Effector memory CD8-positive, alpha-beta T cell (primary cell): Measurements from ENCODE around the gene PKD2L2.
"Not testable (repeated sequence)": the region's sequence is repeated elsewhere in the genome, so short reads cannot be mapped to it uniquely, and the experiment has no call there.

Source experiments
- ATAC-seq: fragments of 150-1000 bp; cut with Tn5 transposase; replicated peaks from 2 replicates; pipeline ENCODE4 v1.10.0; 2021; ENCODE audit warnings: mild to moderate bottlenecking, moderate library complexity
- DNase-seq, 3 experiments: peaks; one replicate each; pipeline ENCODE4 v3.0.0; 2021
- H3K27ac Mint-ChIP-seq, 2 donors: one replicate each; pipeline ENCODE4 v1.8.0; 2022; ENCODE audit warnings: mild to moderate bottlenecking in 2 of 2, mixed read lengths in 2 of 2, moderate library complexity in 2 of 2
- H3K27me3 Mint-ChIP-seq, 2 donors: one replicate each; pipeline ENCODE4 v1.8.0; 2022; ENCODE audit warnings: mixed read lengths in 2 of 2
- H3K36me3 Mint-ChIP-seq: one replicate; pipeline ENCODE4 v1.8.0; 2022; ENCODE audit warnings: mild to moderate bottlenecking, moderate library complexity, mixed read lengths; ENCODE audit not compliant: insufficient read depth
- H3K4me1 Mint-ChIP-seq, 2 donors: one replicate each; pipeline ENCODE4 v1.8.0; 2022; ENCODE audit warnings: low read depth in 2 of 2, mixed read lengths in 2 of 2
- H3K4me3 Mint-ChIP-seq, 2 donors: one replicate each; pipeline ENCODE4 v1.8.0; 2022; ENCODE audit warnings: mild to moderate bottlenecking in 2 of 2, mixed read lengths in 2 of 2, moderate library complexity in 2 of 2
- H3K9me3 Mint-ChIP-seq, 2 donors: one replicate each; pipeline ENCODE4 v1.8.0; 2022; ENCODE audit warnings: mixed read lengths in 2 of 2

Gene PKD2L2

GRCh38 chr5:137939331-137939730, 50.1 kb downstream of the PKD2L2 start:
- Mint-ChIP-seq H3K9me3 (no peaks in the 10 kb centered on the region), H3K4me3 (no peak overlapping the region), H3K36me3 (peaks cover 62% of the 10 kb centered on the region), H3K27ac (no peak overlapping the region), H3K4me1 (peaks cover 0 to 6% of the 10 kb centered on the region in 2 donors), H3K27me3 (no peaks in the 10 kb centered on the region)
- no peak for DNase-seq
- no peak for ATAC-seq

- not testable (repeated sequence) for H3K9me3 Mint-ChIP-seq, ATAC-seq, H3K4me3 Mint-ChIP-seq, DNase-seq, H3K27ac Mint-ChIP-seq, H3K4me1 Mint-ChIP-seq, H3K27me3 Mint-ChIP-seq
- H3K36me3 Mint-ChIP-seq: peaks cover 95% of the 10 kb centered on the region
Observed at GRCh38 chr5:137944280-137944679, 55.0 kb downstream of the PKD2L2 start.

DNA sequence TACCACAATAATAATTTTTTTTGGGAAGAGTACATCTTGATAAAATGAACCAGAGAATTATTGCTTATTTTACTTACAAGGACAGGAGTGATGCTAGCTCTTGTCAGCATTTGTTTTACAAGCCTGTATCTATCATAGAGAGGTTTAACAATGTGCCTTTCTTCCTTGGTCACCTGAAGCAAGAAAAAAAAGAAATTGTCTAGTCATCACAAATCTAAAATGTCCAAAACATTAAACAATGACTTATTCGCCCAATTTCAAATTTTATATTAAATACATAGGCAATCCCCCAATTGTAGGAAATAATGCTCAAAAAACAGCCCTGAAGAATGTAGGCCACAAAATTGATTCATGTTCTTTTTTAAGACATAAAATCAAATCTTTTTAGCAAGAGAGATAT, 56.6 kb downstream of the PKD2L2 start:
- Mint-ChIP-seq H3K9me3 (no peaks in the 10 kb centered on the region), H3K36me3 (peaks cover 93% of the 10 kb centered on the region), H3K4me3 (no peak overlapping the region), H3K27me3 (no peaks in the 10 kb centered on the region), H3K4me1 (peaks cover 0 to 3% of the 10 kb centered on the region in 2 donors), H3K27ac (no peak overlapping the region)
- no peak for ATAC-seq
- no peak for DNase-seq

GRCh38 chr5:137954131-137954879, 65.0 kb downstream of the PKD2L2 start:
- H3K9me3 Mint-ChIP-seq: no peaks in the 10 kb centered on the region
- H3K4me1 Mint-ChIP-seq: peaks cover 0 to 5% of the 10 kb centered on the region in 2 donors
- ATAC-seq: no peak
- H3K4me3 Mint-ChIP-seq: no peak overlapping the region
- peaks cover 61% of the 10 kb centered on the region for H3K36me3 Mint-ChIP-seq
- no peak overlapping the region for H3K27ac Mint-ChIP-seq
- DNase-seq: no peak
- H3K27me3 Mint-ChIP-seq: no peaks in the 10 kb centered on the region

DNA sequence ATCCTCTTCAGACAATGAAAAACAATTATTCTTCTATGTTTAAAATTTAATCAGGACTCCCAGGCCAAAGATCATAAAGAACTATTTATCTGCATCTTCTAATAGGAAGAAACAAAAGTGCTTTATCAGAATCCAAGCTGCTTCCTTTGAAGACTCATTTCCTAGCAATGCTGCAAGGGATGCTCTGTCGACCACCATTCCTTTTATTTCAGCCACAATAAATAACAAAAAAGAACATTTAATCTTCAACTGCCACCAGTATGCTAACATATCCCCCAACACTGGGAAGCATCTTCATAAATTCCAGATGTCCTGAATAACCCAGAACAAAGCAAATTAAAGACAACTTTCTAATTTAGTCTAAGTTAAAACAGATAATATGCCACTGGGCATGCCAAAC, 68.7 kb downstream of the PKD2L2 start:
- Mint-ChIP-seq H3K27ac (no peak overlapping the region), H3K9me3 (no peaks in the 10 kb centered on the region), H3K27me3 (no peaks in the 10 kb centered on the region)

DNA sequence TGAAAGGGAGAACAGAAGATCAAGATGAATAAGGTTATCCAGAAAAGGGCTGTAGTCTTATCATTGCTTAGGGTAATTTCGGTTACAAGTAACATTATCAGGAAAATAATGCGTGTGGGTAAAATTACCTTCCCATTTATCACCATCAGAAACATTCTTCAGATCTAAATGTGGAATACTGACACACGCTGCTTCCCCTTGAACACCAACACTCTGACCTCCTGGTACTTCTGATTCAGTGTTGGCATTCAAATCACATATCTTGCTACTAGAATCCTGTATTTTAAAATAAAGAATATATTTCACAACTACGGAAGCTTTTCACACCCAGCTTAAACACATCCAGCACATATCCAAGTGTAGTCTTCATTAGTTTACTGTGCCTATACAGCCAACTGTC, 70.2 kb downstream of the PKD2L2 start:
- ATAC-seq (no peak), DNase-seq (no peak)
- no peaks in the 10 kb centered on the region for H3K27me3 Mint-ChIP-seq
- no peaks in the 10 kb centered on the region for H3K9me3 Mint-ChIP-seq
- H3K36me3 Mint-ChIP-seq: peaks cover 34% of the 10 kb centered on the region
- H3K27ac Mint-ChIP-seq: peak overlapping the region in 1 of 2 donors; percentile 11
- no peak overlapping the region for H3K4me3 Mint-ChIP-seq
- peaks cover 3 to 21% of the 10 kb centered on the region in 2 donors for H3K4me1 Mint-ChIP-seq

More for the DNA sequence above, 68.7 kb downstream of the PKD2L2 start:
- ATAC-seq (no peak), DNase-seq (no peak)
- Mint-ChIP-seq H3K4me3 (no peak overlapping the region), H3K4me1 (peaks cover 3 to 20% of the 10 kb centered on the region in 2 donors), H3K36me3 (peaks cover 44% of the 10 kb centered on the region)

DNA sequence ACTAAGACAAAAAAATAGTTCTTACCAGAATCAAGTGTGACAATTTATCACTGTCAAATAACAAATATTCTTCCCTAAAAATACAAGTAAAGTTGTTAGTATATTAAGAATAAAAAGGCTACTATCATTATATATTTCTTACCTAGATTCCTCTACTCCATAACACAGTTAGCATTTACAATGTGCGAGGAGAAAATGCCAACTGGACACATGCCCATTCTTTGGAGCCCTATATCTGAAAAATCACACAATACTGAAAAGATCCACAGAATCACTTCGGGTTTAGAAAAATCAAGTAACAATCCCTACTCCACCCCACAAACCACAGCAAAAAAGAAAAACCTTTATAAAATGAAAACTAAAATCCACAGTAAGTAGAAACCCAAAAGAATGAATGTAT, 70.9 kb downstream of the PKD2L2 start:
- H3K9me3 Mint-ChIP-seq: no peaks in the 10 kb centered on the region
- ATAC-seq: no peak
- H3K36me3 Mint-ChIP-seq: peaks cover 34% of the 10 kb centered on the region
- DNase-seq: no peak
- H3K27ac Mint-ChIP-seq: peak overlapping the region; percentile 39 to 78
- H3K27me3 Mint-ChIP-seq: no peaks in the 10 kb centered on the region
- no peak overlapping the region for H3K4me3 Mint-ChIP-seq
- peaks cover 3 to 21% of the 10 kb centered on the region in 2 donors for H3K4me1 Mint-ChIP-seq

DNA sequence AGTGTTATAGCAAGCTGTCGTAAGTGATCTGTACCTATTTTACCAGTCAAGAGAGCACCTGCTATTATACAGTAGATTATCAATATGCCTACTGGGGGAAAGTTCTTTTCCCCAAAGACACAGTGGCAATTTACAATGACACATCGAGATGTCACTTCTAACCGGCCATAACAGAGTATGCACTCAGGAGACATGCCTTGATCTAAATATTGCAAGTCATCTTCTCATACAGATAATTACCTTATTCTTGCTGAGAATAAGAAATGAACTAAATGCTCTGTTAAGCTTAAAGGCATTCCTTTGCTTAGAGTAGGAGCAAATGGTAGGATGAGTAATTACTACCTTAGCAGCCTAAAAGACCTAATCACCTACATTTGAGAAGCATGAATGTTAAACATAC, 71.6 kb downstream of the PKD2L2 start:
- H3K9me3 Mint-ChIP-seq: no peaks in the 10 kb centered on the region
- DNase-seq (no peak), ATAC-seq (no peak)
- no peaks in the 10 kb centered on the region for H3K27me3 Mint-ChIP-seq
- H3K4me3 Mint-ChIP-seq: no peak overlapping the region
- peaks cover 3 to 26% of the 10 kb centered on the region in 2 donors for H3K4me1 Mint-ChIP-seq
- peaks cover 37% of the 10 kb centered on the region for H3K36me3 Mint-ChIP-seq
- H3K27ac Mint-ChIP-seq: peak overlapping the region; percentile 39 to 78

GRCh38 chr5:137970384-137970783, 81.1 kb downstream of the PKD2L2 start:
- not testable (repeated sequence) for ATAC-seq, DNase-seq, H3K4me3 Mint-ChIP-seq, H3K27me3 Mint-ChIP-seq, H3K9me3 Mint-ChIP-seq
- Mint-ChIP-seq H3K4me1 (peaks cover 0 to 15% of the 10 kb centered on the region in 2 donors), H3K27ac (peak overlapping the region in 1 of 2 donors; percentile 92), H3K36me3 (peaks cover 26% of the 10 kb centered on the region)

DNA sequence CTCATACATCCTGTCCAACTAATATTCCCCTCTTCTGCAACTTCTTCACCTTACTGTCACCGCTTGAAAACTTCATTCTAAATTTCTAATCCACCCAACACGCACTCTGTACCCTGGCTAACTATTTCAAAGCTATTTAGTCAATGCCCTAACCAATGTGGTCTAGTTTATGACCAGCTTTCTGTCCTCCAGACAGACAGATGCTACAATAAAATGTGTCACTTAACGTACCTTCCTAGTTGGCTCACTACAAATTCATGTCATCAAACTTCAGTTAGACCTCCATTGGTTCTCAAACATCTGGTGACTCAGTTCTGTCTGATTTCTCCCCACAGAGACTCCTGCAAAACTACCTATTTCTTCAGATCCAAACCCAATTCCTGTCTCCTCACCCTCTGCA, 86.0 kb downstream of the PKD2L2 start:
- no peaks in the 10 kb centered on the region for H3K9me3 Mint-ChIP-seq
- peaks cover 37% of the 10 kb centered on the region for H3K36me3 Mint-ChIP-seq
- H3K4me3 Mint-ChIP-seq: no peak overlapping the region
- ATAC-seq (no peak), DNase-seq (no peak)
- H3K27me3 Mint-ChIP-seq: no peaks in the 10 kb centered on the region
- peak overlapping the region; percentile 1 for H3K27ac Mint-ChIP-seq
- peaks cover 3 to 17% of the 10 kb centered on the region in 2 donors for H3K4me1 Mint-ChIP-seq

DNA sequence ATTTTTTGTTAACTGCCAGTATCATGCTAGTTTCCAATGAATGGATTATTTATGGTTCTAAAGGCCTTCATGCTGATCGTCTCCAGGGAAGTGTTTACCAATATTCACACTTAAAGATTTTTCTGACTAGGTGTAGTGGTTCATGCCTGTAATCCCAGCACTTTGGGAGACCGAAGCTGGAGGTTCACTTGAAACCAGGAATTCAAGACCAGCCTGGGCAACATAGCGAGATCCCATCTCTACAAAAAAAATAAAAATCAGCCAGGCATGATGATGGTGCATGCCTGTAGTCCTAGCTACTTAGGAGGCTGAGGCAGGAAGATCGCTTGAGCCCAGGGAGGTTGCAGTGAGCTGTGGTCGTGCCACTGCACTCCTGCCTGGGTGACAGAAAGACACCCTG, 100.2 kb downstream of the PKD2L2 start:
- Mint-ChIP-seq H3K9me3 (no peaks in the 10 kb centered on the region), H3K4me1 (peaks cover 8 to 32% of the 10 kb centered on the region in 2 donors), H3K27me3 (no peaks in the 10 kb centered on the region), H3K4me3 (no peak overlapping the region), H3K36me3 (peaks cover 35% of the 10 kb centered on the region), H3K27ac (peak overlapping the region in 1 of 2 donors; percentile 13)
- ATAC-seq (no peak), DNase-seq (no peak)
